Keratinocyte (primary cell): Measurements from ENCODE around the gene SWT1. TPM values are rescaled to one million over a fixed set of nuclear protein-coding genes. Genes with fewer than 3 reads are reported as not detected.

ENCODE experiments used
- DNase-seq: peaks from one replicate; pipeline ENCODE4 v3.0.0-alpha.2; 2011; ENCODE audit warnings: low read depth, missing footprints, low spot score
- FAIRE-seq: peaks from 2 replicates; lab custom pipeline; 2011; peaks lifted over from hg19 to GRCh38; lab: Jason Lieb, UNC
- H2AFZ ChIP-seq: 2 replicates; pipeline ENCODE4 v1.6.0; 2012; ENCODE audit warnings: low read length, control low read depth, inconsistent platforms; ENCODE audit not compliant: control insufficient read depth
- H3K27ac ChIP-seq: 2 replicates; pipeline ENCODE4 v1.5.1; 2011; ENCODE audit warnings: low read length; ENCODE audit not compliant: control insufficient read depth, insufficient read depth
- H3K27me3 ChIP-seq: 3 replicates; pipeline ENCODE4 v1.6.0; 2011; ENCODE audit warnings: low read length; ENCODE audit not compliant: control insufficient read depth, insufficient read depth; ENCODE audit errors: extremely low read depth
- H3K36me3 ChIP-seq, 2 experiments: 2 replicates in 1 of 2; 3 replicates in 1 of 2; pipeline ENCODE4 v1.5.1; 2011; ENCODE audit warnings: low read length in 2 of 2, mild to moderate bottlenecking in 1 of 2; ENCODE audit not compliant: control insufficient read depth in 2 of 2, insufficient read depth in 2 of 2; ENCODE audit errors: extremely low read depth in 1 of 2
- H3K4me1 ChIP-seq: 3 replicates; pipeline ENCODE4 v1.5.1; 2011; ENCODE audit warnings: low read length; ENCODE audit not compliant: control insufficient read depth, insufficient read depth; ENCODE audit errors: extremely low read depth
- H3K4me2 ChIP-seq: 3 replicates; pipeline ENCODE4 v1.6.0; 2011; ENCODE audit warnings: low read depth, low read length; ENCODE audit not compliant: control insufficient read depth, insufficient read depth; ENCODE audit errors: extremely low read depth
- H3K4me3 ChIP-seq, 3 experiments: fragments of 200-600 bp in 1 of 3; sonication (generic) in 1 of 3; 2 replicates in 2 of 3; 3 replicates in 1 of 3; pipeline ENCODE4 v1.5.1; 2011 to 2016; ENCODE audit warnings: low read length in 3 of 3, mild to moderate bottlenecking in 3 of 3, control low read depth in 2 of 3, inconsistent platforms in 1 of 3, low read depth in 1 of 3, mixed read lengths in 1 of 3, mixed run types in 1 of 3, moderate library complexity in 1 of 3; ENCODE audit not compliant: control insufficient read depth in 2 of 3, insufficient read depth in 2 of 3; ENCODE audit errors: extremely low read depth in 1 of 3
- H3K79me2 ChIP-seq: 2 replicates; pipeline ENCODE4 v1.6.0; 2012; ENCODE audit warnings: low read length; ENCODE audit not compliant: control insufficient read depth, insufficient read depth
- H3K9ac ChIP-seq: 3 replicates; pipeline ENCODE4 v1.6.0; 2011; ENCODE audit warnings: low read length; ENCODE audit not compliant: control insufficient read depth, insufficient read depth; ENCODE audit errors: extremely low read depth
- H3K9me1 ChIP-seq: 3 replicates; pipeline ENCODE4 v1.6.0; 2011; ENCODE audit warnings: low read length; ENCODE audit not compliant: control insufficient read depth, insufficient read depth; ENCODE audit errors: extremely low read depth
- H3K9me3 ChIP-seq: 2 replicates; pipeline ENCODE4 v1.5.1; 2012; ENCODE audit warnings: low read depth, low read length; ENCODE audit not compliant: control insufficient read depth
- H4K20me1 ChIP-seq: 3 replicates; pipeline ENCODE4 v1.6.0; 2011; ENCODE audit warnings: low read length; ENCODE audit not compliant: control insufficient read depth, insufficient read depth; ENCODE audit errors: extremely low read depth
- EZH2 ChIP-seq: IDR thresholded peaks from one replicate; pipeline ENCODE4 v1.6.1; 2012; ENCODE audit warnings: inconsistent platforms, mild to moderate bottlenecking, low read length, moderate library complexity
- dilution Hi-C: fragments of 300-500 bp; cut with MboI; formaldehyde crosslinking; loops from one replicate; pipeline ENCODE4 v1.7.0; 2020; ENCODE audit warnings: low sequenced_read_pairs; ENCODE audit not compliant: extremely low pct_ligation_motif_present
- polyA plus RNA-seq, 5 experiments: library from polyadenylated mRNA; depleted of rRNA in 3 of 5; stranded (reverse) in 3 of 5; stranded (forward) in 1 of 5; unstranded in 1 of 5; fragments of >200 nt; gene quantifications; 1 replicate in 1 of 5; 2 replicates in 3 of 5; 3 replicates in 1 of 5; pipeline versions ENCODE4 v1.2.1 to v1.2.3, GENCODE V29; 2011 to 2012; ENCODE audit warnings: missing spikeins in 2 of 5, low read depth in 1 of 5, low replicate concordance in 1 of 5
- TF ChIP-seq, protein P1 (sequence below), 3 experiments: IDR thresholded peaks in 1 of 3; conservative IDR thresholded peaks in 1 of 3; optimal IDR thresholded peaks in 1 of 3; 2 replicates in 2 of 3; 3 replicates in 1 of 3; pipeline versions ENCODE3 to v1.5.1; 2011; ENCODE audit warnings: low read length in 3 of 3, mild to moderate bottlenecking in 3 of 3, moderate library complexity in 2 of 3, control low read depth in 1 of 3, inconsistent platforms in 1 of 3; ENCODE audit not compliant: insufficient read depth in 2 of 3; ENCODE audit errors: extremely low read depth in 1 of 3

Gene SWT1
- polyA plus RNA-seq, 1 donor (not counting 4 experiments of a cell fraction or from before 2014, with no cell fraction given): 2.9 TPM

DNA sequence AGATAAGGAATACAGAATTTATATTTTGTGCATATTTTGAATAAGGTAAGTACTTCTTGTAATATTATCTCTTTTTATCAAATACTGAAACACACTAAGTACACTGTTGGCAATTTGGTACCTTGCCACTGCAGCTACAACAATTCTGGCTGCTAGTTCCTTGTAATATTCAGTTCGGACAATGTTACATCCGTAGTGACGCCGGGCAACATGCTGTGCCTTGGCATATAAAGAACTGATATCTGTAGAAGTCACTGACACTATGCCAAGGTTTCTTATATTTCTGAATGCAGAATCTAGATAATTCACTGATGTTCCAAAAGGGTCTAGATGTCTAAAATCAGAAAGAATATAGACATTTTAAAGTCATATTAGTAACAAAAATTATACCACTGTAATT, 17.7 kb upstream of the SWT1 start:
- H3K4me3 ChIP-seq: no peak overlapping the region
- H3K9me1 ChIP-seq: no peaks in the 10 kb centered on the region
- no peak overlapping the region for H3K27ac ChIP-seq
- no peak overlapping the region for H2AFZ ChIP-seq
- no peaks in the 10 kb centered on the region for H3K79me2 ChIP-seq
- FAIRE-seq (no peak), DNase-seq (no peak)
- no peak overlapping the region for H3K4me2 ChIP-seq
- peaks cover 0 to 2% of the 10 kb centered on the region in 2 experiments for H3K36me3 ChIP-seq
- dilution Hi-C loops: no loop called here
- H3K27me3 ChIP-seq: no peaks in the 10 kb centered on the region
- no peak overlapping the region for H3K9ac ChIP-seq
- no peak for TF ChIP-seq EZH2
- TF ChIP-seq, protein P1, sequence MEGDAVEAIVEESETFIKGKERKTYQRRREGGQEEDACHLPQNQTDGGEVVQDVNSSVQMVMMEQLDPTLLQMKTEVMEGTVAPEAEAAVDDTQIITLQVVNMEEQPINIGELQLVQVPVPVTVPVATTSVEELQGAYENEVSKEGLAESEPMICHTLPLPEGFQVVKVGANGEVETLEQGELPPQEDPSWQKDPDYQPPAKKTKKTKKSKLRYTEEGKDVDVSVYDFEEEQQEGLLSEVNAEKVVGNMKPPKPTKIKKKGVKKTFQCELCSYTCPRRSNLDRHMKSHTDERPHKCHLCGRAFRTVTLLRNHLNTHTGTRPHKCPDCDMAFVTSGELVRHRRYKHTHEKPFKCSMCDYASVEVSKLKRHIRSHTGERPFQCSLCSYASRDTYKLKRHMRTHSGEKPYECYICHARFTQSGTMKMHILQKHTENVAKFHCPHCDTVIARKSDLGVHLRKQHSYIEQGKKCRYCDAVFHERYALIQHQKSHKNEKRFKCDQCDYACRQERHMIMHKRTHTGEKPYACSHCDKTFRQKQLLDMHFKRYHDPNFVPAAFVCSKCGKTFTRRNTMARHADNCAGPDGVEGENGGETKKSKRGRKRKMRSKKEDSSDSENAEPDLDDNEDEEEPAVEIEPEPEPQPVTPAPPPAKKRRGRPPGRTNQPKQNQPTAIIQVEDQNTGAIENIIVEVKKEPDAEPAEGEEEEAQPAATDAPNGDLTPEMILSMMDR (optimal IDR thresholded peaks at IDR 0.05 in 1 of 3, IDR thresholded peaks at IDR 0.05 in 1 of 3, conservative IDR thresholded peaks at IDR 0.05 in 1 of 3; ENCODE audit: extremely low read depth in 1 of 3, insufficient read depth in 2 of 3, low read length in 3 of 3): no peak
- H3K9me3 ChIP-seq: no peaks in the 10 kb centered on the region
- H3K4me1 ChIP-seq: no peaks in the 10 kb centered on the region
- H4K20me1 ChIP-seq: no peaks in the 10 kb centered on the region

DNA sequence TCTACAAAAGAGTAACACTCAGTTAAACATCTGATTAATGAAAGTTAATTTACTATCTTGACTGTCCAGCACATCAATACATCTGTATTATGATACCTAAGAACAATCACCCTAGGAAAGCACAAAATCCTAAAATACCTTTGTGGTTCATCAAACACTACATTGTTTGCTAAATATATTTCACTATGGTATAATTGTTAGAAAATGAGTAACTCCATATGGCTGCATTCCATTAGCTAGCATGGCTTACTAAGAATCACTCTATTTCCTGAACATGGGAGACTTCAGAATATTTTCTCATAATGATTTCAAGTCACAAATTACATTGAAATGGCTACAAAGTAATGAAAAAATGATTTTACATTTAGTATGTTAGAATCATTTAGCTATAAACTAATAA, 12.7 kb upstream of the SWT1 start:
- DNase-seq (no peak), FAIRE-seq (peak; percentile 51)
- Histone ChIP-seq H3K9me1 (no peaks in the 10 kb centered on the region), H4K20me1 (no peaks in the 10 kb centered on the region), H3K4me2 (no peak overlapping the region), H3K9me3 (no peaks in the 10 kb centered on the region), H2AFZ (no peak overlapping the region), H3K27ac (no peak overlapping the region), H3K9ac (no peak overlapping the region), H3K4me1 (no peaks in the 10 kb centered on the region), H3K79me2 (no peaks in the 10 kb centered on the region), H3K4me3 (no peak overlapping the region), H3K27me3 (no peaks in the 10 kb centered on the region), H3K36me3 (peaks cover 0 to 5% of the 10 kb centered on the region in 2 experiments)
- TF ChIP-seq EZH2: no peak
- TF ChIP-seq, protein P1 (optimal IDR thresholded peaks at IDR 0.05 in 1 of 3, IDR thresholded peaks at IDR 0.05 in 1 of 3, conservative IDR thresholded peaks at IDR 0.05 in 1 of 3; ENCODE audit: extremely low read depth in 1 of 3, insufficient read depth in 2 of 3, low read length in 3 of 3): no peak
- dilution Hi-C loops: no loop called here
